ENCODE results near the gene MXI1. TPM values are rescaled to one million over a fixed set of nuclear protein-coding genes. Genes with fewer than 3 reads are reported as not detected.
"Not testable (repeated sequence)": the region's sequence is repeated elsewhere in the genome, so short reads cannot be mapped to it uniquely, and the experiment has no call there.

The MXI1 gene
- total and polyA plus RNA-seq, 4 donors, result 72.3 to 121 (median 90.2) TPM

DNA sequence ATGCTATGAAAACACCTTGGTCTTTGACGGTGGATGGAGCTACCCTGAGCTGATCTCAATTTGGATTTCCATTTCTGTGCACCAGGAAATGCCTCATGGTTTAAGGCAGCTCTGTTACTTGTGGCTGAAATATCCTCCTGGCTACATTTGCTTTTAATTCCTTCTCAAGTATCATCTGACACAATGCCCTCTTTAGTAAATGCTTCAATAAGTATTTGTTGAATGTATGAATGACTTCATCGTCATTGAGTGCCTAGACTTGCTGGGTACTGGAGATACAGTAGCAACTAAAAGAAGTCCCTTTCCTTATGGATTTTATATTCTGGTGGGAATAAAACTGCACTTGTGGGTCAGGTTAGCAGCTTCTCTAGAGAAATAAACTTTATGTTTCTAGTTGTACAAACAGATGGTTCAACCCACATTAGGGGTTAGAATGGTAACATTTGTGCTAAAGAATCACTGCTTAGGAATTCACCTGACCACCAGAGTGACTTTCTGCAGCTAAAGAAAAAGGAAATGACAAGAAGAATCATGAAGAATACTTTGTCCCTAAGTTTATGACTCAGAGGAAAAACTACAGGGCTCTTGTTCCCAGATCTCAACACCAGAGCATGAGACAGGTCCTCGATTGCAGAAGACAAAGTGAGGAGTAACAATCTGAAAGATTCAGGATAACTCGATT lies 119.1 kb downstream of the MXI1 start:
- Histone ChIP-seq H3K4me1 (ENCODE audit: control insufficient read depth in 1 of 2, insufficient read depth in 2 of 2, low read length in 2 of 2) (no peaks in the 10 kb centered on the region), H3K27me3 (ENCODE audit: control insufficient read depth in 1 of 2, insufficient read depth in 2 of 2, low read length in 1 of 2) (no peaks in the 10 kb centered on the region), H3K4me3 (ENCODE audit: low read length in 2 of 2) (no peak overlapping the region), H3K9me3 (ENCODE audit: control insufficient read depth, low read length) (peaks cover 8% of the 10 kb centered on the region), H3K27ac (ENCODE audit: low read depth in 1 of 2, low read length in 2 of 2) (no peak overlapping the region), H3K36me3 (ENCODE audit: control insufficient read depth in 1 of 2, insufficient read depth in 2 of 2, low read length in 1 of 2) (no peaks in the 10 kb centered on the region)
- intact Hi-C loops (cut with DNase I), result no loop called here
- WGBS, 2 donors, result 72 to 75% methylated on average over 4 of the region's 4 CpGs
- DNase-seq (no peak), ATAC-seq (ENCODE audit: low FRiP score) (no peak)

DNA sequence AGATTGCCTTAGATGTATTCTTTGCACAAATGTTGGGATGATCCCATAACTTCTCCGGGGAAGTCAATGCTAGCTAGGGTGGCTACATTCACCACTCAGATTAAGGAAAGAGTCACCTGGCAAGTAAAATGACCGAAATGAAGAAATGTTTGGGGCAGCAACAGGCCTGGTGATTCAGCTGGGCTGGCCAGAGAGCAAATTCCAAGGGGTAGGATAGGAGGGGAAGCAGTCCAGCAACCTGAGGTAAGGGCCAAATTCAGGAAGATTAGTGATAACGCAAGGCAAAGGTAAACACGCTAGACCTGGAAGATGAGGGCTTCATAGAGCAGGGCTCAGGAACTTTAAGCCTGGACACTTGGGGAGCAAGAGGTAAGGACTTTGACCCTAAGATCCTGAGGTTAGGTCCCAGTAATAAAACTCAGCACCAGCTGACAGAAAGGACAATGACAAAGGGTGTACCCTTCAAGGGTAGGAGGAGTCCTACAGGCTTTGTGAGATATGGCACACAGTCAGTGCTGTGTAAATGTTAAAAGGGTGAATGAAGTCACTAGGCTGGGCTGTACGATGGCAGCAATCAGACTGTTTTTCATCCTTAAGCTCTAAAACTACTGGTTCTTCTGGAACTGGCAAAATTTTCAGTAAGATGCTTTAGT lies 120.0 kb downstream of the MXI1 start:
- no peak for DNase-seq
- no peaks in the 10 kb centered on the region for H3K4me1 ChIP-seq (ENCODE audit: control insufficient read depth in 1 of 2, insufficient read depth in 2 of 2, low read length in 2 of 2)
- peaks cover 6% of the 10 kb centered on the region for H3K9me3 ChIP-seq (ENCODE audit: control insufficient read depth, low read length)
- intact Hi-C loops (cut with DNase I), result no loop called here
- no peak overlapping the region for H3K4me3 ChIP-seq (ENCODE audit: low read length in 2 of 2)
- no peaks in the 10 kb centered on the region for H3K27me3 ChIP-seq (ENCODE audit: control insufficient read depth in 1 of 2, insufficient read depth in 2 of 2, low read length in 1 of 2)
- H3K27ac ChIP-seq (ENCODE audit: low read depth in 1 of 2, low read length in 2 of 2), result no peak overlapping the region
- no peak for ATAC-seq (ENCODE audit: low FRiP score)
- no peaks in the 10 kb centered on the region for H3K36me3 ChIP-seq (ENCODE audit: control insufficient read depth in 1 of 2, insufficient read depth in 2 of 2, low read length in 1 of 2)
- 81 to 82% methylated on average over 5 of the region's 5 CpGs for WGBS, 2 donors

DNA sequence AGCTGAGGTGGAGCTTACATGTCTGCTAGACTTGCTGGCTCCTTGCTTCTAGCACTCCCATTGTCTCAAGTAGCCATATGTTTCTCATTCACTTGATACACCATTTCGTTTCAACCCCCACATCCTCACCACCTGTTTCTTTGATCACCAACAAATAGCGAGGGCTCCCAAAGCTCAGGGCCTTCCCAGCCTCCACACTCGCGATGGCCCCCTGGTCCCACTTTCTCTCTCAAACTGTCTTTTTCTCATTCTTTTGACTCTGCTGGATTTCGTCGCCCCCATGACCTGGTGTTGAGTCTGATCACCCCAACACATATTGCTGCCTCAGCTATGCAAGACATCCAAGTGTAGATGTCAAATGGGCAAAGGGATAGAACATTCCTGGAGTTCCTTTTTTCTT lies 123.3 kb downstream of the MXI1 start:
- WGBS, 2 donors, result 87 to 94% methylated on average over 6 of the region's 6 CpGs
- intact Hi-C loops (cut with DNase I), result no loop called here
- H3K4me1 ChIP-seq (ENCODE audit: control insufficient read depth in 1 of 2, insufficient read depth in 2 of 2, low read length in 2 of 2), result no peaks in the 10 kb centered on the region
- H3K36me3 ChIP-seq (ENCODE audit: control insufficient read depth in 1 of 2, insufficient read depth in 2 of 2, low read length in 1 of 2), result no peaks in the 10 kb centered on the region
- no peak overlapping the region for H3K4me3 ChIP-seq (ENCODE audit: low read length in 2 of 2)
- DNase-seq (no peak), ATAC-seq (ENCODE audit: low FRiP score) (no peak)
- H3K9me3 ChIP-seq (ENCODE audit: control insufficient read depth, low read length), result peaks cover 6% of the 10 kb centered on the region
- no peak overlapping the region for H3K27ac ChIP-seq (ENCODE audit: low read depth in 1 of 2, low read length in 2 of 2)
- H3K27me3 ChIP-seq (ENCODE audit: control insufficient read depth in 1 of 2, insufficient read depth in 2 of 2, low read length in 1 of 2), result no peaks in the 10 kb centered on the region

DNA sequence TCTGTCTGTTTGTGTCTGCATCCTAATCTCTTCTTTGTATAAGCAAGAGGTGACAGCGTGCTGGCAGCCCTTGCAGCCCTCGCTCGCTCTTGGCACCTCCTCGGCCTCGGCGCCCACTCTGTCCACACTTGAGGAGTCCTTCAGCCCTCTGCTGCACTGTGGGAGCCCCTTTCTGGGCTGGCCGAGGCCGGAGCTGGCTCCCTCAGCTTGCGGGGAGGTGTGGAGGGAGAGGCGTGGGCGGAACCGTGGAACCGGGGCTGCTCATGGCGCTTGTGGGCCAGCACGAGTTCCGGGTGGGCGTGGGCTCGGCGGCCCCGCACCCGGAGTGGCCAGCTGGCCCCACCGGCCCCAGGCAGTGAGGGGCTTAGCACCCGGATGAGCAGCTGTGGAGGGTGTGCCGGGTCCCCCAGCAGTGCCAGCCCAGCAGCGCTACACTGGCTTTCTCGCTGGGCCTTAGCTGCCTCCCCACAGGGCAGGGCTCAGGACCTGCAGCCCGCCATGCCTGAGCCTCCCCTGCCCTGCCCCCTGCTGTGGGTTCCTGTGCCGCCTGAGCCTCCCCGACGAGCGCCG lies 123.9 kb downstream of the MXI1 start:
- H3K36me3 ChIP-seq (ENCODE audit: control insufficient read depth in 1 of 2, insufficient read depth in 2 of 2, low read length in 1 of 2); H3K4me3 ChIP-seq (ENCODE audit: low read length in 2 of 2); H3K9me3 ChIP-seq (ENCODE audit: control insufficient read depth, low read length); ATAC-seq (ENCODE audit: low FRiP score); H3K27me3 ChIP-seq (ENCODE audit: control insufficient read depth in 1 of 2, insufficient read depth in 2 of 2, low read length in 1 of 2); intact Hi-C loops (cut with DNase I); DNase-seq; H3K4me1 ChIP-seq (ENCODE audit: control insufficient read depth in 1 of 2, insufficient read depth in 2 of 2, low read length in 2 of 2); H3K27ac ChIP-seq (ENCODE audit: low read depth in 1 of 2, low read length in 2 of 2): not testable (repeated sequence)
- 96 to 97% methylated on average over 32 of the region's 32 CpGs for WGBS, 2 donors

DNA sequence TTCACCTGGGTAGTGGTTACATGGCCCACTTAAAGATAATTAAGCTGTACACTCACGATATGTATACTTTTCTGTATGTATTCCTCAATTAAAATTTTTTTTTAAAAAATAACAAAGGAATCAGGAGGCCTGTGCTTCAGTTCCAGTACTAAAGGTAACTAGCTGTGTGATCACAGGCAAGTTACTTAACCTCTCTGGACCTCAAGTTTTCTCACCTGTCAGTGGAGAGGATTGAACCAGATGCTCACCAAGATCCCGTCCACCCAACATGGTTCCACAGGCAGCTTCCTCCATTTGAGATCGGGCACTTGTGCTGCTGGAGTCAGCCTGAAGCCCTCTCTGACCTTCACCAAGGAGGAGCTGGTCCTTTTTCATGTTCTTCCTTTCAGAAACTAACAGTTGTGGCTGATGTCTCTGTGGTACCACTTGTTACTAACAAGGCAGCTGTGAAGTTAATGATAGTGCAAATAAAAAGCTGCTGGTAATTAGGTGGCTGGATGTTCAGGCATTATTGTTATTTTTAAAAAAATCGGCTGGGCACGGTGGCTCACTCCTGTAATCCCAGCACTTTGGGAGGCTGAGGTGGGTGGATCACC lies 126.8 kb downstream of the MXI1 start:
- WGBS, 2 donors, result 67 to 90% methylated on average over 5 of the region's 5 CpGs
- intact Hi-C loops (cut with DNase I), result no loop called here
- no peaks in the 10 kb centered on the region for H3K27me3 ChIP-seq (ENCODE audit: control insufficient read depth in 1 of 2, insufficient read depth in 2 of 2, low read length in 1 of 2)
- no peak for DNase-seq
- H3K4me3 ChIP-seq (ENCODE audit: low read length in 2 of 2), result no peak overlapping the region
- no peaks in the 10 kb centered on the region for H3K36me3 ChIP-seq (ENCODE audit: control insufficient read depth in 1 of 2, insufficient read depth in 2 of 2, low read length in 1 of 2)
- peaks cover 6% of the 10 kb centered on the region for H3K9me3 ChIP-seq (ENCODE audit: control insufficient read depth, low read length)
- ATAC-seq (ENCODE audit: low FRiP score), result no peak
- no peak overlapping the region for H3K27ac ChIP-seq (ENCODE audit: low read depth in 1 of 2, low read length in 2 of 2)
- H3K4me1 ChIP-seq (ENCODE audit: control insufficient read depth in 1 of 2, insufficient read depth in 2 of 2, low read length in 2 of 2), result no peaks in the 10 kb centered on the region

DNA sequence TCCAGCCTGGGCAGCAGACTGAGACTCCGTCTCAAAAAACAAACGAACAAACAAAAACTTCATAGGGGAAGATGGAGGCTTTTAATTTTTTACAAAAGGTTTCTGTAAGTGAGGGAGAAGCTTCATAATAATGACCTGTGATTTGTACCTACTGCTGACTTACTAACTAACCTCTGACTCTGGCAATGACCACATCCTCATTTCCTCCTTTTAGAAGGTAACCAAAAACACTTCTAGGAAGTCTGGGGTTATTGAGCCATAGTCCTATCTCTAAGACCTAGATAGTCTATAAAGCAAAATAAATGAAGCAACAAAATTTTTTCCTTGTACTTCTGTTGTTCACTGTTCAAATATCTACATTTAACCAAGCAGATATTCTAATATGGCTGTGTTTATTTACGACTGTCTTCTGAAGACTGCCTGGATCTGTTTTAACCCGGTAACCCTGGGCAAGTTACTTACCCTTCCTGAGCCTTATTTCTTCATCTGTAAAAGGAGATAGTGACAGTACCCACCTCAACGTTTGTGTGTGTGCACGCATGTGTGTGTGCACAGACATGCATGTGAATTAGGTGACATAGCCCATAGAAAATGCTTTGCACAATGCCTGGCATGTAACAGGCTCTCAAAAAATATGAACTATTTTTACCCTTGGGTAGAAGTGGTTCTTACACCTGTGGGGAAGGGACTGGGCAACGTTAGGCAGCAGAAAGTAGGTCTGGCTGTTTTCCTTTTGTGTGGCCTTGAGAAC lies 128.1 kb downstream of the MXI1 start:
- no peak for ATAC-seq (ENCODE audit: low FRiP score)
- Histone ChIP-seq H3K27me3 (ENCODE audit: control insufficient read depth in 1 of 2, insufficient read depth in 2 of 2, low read length in 1 of 2) (no peaks in the 10 kb centered on the region), H3K4me3 (ENCODE audit: low read length in 2 of 2) (no peak overlapping the region), H3K4me1 (ENCODE audit: control insufficient read depth in 1 of 2, insufficient read depth in 2 of 2, low read length in 2 of 2) (no peaks in the 10 kb centered on the region), H3K36me3 (ENCODE audit: control insufficient read depth in 1 of 2, insufficient read depth in 2 of 2, low read length in 1 of 2) (no peaks in the 10 kb centered on the region), H3K27ac (ENCODE audit: low read depth in 1 of 2, low read length in 2 of 2) (no peak overlapping the region), H3K9me3 (ENCODE audit: control insufficient read depth, low read length) (peaks cover 6% of the 10 kb centered on the region)
- intact Hi-C loops (cut with DNase I), result no loop called here
- DNase-seq, result no peak
- WGBS, 2 donors, result 63 to 66% methylated on average over 7 of the region's 7 CpGs

DNA sequence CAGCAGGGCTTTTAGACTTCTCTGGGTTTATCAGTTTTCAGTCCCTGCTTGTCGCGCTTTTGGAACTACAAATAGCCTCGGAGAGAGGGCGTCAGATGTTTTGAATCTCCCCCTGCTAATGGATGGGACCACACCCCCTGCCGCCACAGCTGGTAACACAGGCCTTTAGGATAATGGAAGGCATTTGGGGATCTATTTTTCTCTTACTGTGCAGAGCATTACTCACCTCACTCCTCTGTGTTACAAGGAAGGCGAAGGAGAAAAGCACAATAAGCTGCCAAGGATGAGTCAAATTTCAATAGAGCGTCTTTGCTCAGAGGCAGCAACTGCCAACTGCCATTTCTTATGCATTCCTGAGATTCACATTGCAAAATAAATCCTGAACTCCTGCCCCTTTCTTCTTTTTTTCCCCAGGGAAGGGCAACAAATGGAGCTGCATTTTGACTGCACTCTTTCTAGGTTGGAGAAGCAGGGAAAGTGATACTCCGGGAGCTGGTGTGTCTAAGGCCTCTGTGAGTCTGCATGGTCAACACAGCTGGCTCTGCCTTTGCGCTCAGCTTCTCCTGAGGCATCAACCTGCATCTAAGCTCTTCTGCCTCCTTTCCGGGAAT lies 128.8 kb downstream of the MXI1 start:
- 37 to 45% methylated on average over 10 of the region's 10 CpGs for WGBS, 2 donors
- no peaks in the 10 kb centered on the region for H3K36me3 ChIP-seq (ENCODE audit: control insufficient read depth in 1 of 2, insufficient read depth in 2 of 2, low read length in 1 of 2)
- H3K4me1 ChIP-seq (ENCODE audit: control insufficient read depth in 1 of 2, insufficient read depth in 2 of 2, low read length in 2 of 2), result no peaks in the 10 kb centered on the region
- peak; percentile 41 for ATAC-seq (ENCODE audit: low FRiP score)
- H3K27me3 ChIP-seq (ENCODE audit: control insufficient read depth in 1 of 2, insufficient read depth in 2 of 2, low read length in 1 of 2), result no peaks in the 10 kb centered on the region
- H3K4me3 ChIP-seq (ENCODE audit: low read length in 2 of 2), result no peak overlapping the region
- peaks cover 4% of the 10 kb centered on the region for H3K9me3 ChIP-seq (ENCODE audit: control insufficient read depth, low read length)
- H3K27ac ChIP-seq (ENCODE audit: low read depth in 1 of 2, low read length in 2 of 2), result no peak overlapping the region
- DNase-seq, result no peak
- intact Hi-C loops (cut with DNase I), result no loop called here
